HL-60 (cell line): ENCODE results near the gene ITSN1.

ENCODE experiments used
- DNase-seq, 2 experiments: peaks; one replicate each; pipeline ENCODE4 v3.0.0-alpha.2; 2010 to 2020; ENCODE audit warnings: low read depth in 1 of 2, low spot score in 1 of 2
- H3K27ac ChIP-seq: fragments of 250-450 bp; sonication (Bioruptor Pico); replicated peaks from 2 replicates; pipeline ENCODE4 v1.5.1; 2020; ENCODE audit warnings: mild to moderate bottlenecking, moderate library complexity
- H3K27me3 ChIP-seq: fragments of 250-450 bp; sonication (Bioruptor Pico); 2 replicates; pipeline ENCODE4 v1.5.1; 2021; ENCODE audit warnings: mild to moderate bottlenecking, moderate library complexity; ENCODE audit not compliant: insufficient read depth, poor library complexity, severe bottlenecking
- H3K4me3 ChIP-seq: replicated peaks from 2 replicates; pipeline ENCODE4 v1.5.1; 2011; ENCODE audit warnings: mild to moderate bottlenecking, control low read depth, low read length; ENCODE audit not compliant: insufficient read depth
- GABPA ChIP-seq: IDR thresholded peaks from 2 replicates; pipeline ENCODE4 v1.6.1; 2012; ENCODE audit warnings: low read depth
- POLR2AphosphoS5 ChIP-seq: IDR thresholded peaks from 2 replicates; pipeline ENCODE4 v1.6.1; 2012; ENCODE audit warnings: low read depth
- SPI1 ChIP-seq: IDR thresholded peaks from 2 replicates; pipeline ENCODE4 v1.6.1; 2012; ENCODE audit warnings: low read depth, mild to moderate bottlenecking, borderline replicate concordance
- TF ChIP-seq, protein P1 (sequence below): IDR thresholded peaks from one replicate; pipeline ENCODE4 v1.5.1; 2011; ENCODE audit warnings: low read length, control low read depth, inconsistent platforms; ENCODE audit not compliant: insufficient read depth
- TF ChIP-seq, protein P2 (sequence below): IDR thresholded peaks from 2 replicates; pipeline ENCODE4 v1.6.1; 2012; ENCODE audit warnings: low read depth; ENCODE audit not compliant: insufficient replicate concordance

Gene ITSN1

DNA sequence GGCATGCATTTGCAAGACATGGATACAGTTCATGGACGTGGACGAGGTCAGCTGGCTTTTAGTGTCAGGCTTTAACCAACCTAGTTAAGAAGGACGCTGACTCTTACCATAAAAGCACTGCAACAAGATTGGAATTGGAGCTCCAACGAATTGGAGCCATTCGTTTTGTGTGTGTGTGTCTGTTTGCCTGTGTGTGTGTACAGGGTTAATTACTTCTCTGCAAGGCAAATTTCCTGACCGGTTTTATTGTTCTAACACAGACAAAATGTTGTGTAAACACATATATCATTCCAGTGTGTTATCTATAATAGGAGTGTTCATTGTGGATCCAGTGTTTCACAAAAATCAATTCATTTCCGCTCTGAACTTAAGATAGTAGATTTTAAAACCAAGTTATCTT is 7.9 kb downstream of the ITSN1 start:
- DNase-seq: no peak
- TF ChIP-seq POLR2AphosphoS5: no peak
- TF ChIP-seq, protein P1, sequence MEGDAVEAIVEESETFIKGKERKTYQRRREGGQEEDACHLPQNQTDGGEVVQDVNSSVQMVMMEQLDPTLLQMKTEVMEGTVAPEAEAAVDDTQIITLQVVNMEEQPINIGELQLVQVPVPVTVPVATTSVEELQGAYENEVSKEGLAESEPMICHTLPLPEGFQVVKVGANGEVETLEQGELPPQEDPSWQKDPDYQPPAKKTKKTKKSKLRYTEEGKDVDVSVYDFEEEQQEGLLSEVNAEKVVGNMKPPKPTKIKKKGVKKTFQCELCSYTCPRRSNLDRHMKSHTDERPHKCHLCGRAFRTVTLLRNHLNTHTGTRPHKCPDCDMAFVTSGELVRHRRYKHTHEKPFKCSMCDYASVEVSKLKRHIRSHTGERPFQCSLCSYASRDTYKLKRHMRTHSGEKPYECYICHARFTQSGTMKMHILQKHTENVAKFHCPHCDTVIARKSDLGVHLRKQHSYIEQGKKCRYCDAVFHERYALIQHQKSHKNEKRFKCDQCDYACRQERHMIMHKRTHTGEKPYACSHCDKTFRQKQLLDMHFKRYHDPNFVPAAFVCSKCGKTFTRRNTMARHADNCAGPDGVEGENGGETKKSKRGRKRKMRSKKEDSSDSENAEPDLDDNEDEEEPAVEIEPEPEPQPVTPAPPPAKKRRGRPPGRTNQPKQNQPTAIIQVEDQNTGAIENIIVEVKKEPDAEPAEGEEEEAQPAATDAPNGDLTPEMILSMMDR: no peak
- TF ChIP-seq GABPA: no peak
- no peak for TF ChIP-seq SPI1
- TF ChIP-seq, protein P2, sequence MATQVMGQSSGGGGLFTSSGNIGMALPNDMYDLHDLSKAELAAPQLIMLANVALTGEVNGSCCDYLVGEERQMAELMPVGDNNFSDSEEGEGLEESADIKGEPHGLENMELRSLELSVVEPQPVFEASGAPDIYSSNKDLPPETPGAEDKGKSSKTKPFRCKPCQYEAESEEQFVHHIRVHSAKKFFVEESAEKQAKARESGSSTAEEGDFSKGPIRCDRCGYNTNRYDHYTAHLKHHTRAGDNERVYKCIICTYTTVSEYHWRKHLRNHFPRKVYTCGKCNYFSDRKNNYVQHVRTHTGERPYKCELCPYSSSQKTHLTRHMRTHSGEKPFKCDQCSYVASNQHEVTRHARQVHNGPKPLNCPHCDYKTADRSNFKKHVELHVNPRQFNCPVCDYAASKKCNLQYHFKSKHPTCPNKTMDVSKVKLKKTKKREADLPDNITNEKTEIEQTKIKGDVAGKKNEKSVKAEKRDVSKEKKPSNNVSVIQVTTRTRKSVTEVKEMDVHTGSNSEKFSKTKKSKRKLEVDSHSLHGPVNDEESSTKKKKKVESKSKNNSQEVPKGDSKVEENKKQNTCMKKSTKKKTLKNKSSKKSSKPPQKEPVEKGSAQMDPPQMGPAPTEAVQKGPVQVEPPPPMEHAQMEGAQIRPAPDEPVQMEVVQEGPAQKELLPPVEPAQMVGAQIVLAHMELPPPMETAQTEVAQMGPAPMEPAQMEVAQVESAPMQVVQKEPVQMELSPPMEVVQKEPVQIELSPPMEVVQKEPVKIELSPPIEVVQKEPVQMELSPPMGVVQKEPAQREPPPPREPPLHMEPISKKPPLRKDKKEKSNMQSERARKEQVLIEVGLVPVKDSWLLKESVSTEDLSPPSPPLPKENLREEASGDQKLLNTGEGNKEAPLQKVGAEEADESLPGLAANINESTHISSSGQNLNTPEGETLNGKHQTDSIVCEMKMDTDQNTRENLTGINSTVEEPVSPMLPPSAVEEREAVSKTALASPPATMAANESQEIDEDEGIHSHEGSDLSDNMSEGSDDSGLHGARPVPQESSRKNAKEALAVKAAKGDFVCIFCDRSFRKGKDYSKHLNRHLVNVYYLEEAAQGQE: no peak
- no peak overlapping the region for H3K4me3 ChIP-seq
- H3K27ac ChIP-seq: no peak overlapping the region
- no peaks in the 10 kb centered on the region for H3K27me3 ChIP-seq

DNA sequence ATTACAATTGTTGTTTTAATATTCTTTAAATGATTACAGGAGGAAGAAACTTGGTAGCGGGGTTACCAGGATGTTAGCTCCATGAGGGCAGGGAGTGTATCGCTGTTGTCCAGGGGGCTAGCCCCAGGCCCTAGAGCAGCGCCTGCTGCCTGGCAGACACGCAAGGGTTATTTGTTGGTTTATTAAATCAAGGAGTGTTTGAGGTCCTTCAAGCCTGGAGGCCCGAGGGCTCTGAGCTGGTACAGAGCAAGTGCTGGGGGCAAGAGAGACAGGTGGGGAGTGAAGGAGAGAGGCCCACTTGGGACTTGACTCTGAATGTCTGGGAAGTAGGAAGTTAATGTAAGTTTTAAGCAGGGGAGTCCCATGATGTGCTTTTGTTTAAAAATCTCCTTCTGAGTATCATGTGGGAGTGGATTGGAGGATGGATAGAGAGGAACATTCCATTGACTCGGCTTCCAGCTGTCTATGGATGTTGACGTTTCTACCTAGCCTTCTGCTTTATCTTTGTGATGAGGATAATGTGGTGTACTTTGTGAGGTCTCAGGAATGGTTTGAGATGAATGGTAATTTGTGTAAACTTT is 8.7 kb downstream of the ITSN1 start:
- no peaks in the 10 kb centered on the region for H3K27me3 ChIP-seq
- no peak overlapping the region for H3K4me3 ChIP-seq
- H3K27ac ChIP-seq: no peak overlapping the region
- TF ChIP-seq POLR2AphosphoS5: no peak
- TF ChIP-seq GABPA: no peak
- TF ChIP-seq, protein P2: no peak
- TF ChIP-seq, protein P1: no peak
- no peak for TF ChIP-seq SPI1
- DNase-seq: no peak

DNA sequence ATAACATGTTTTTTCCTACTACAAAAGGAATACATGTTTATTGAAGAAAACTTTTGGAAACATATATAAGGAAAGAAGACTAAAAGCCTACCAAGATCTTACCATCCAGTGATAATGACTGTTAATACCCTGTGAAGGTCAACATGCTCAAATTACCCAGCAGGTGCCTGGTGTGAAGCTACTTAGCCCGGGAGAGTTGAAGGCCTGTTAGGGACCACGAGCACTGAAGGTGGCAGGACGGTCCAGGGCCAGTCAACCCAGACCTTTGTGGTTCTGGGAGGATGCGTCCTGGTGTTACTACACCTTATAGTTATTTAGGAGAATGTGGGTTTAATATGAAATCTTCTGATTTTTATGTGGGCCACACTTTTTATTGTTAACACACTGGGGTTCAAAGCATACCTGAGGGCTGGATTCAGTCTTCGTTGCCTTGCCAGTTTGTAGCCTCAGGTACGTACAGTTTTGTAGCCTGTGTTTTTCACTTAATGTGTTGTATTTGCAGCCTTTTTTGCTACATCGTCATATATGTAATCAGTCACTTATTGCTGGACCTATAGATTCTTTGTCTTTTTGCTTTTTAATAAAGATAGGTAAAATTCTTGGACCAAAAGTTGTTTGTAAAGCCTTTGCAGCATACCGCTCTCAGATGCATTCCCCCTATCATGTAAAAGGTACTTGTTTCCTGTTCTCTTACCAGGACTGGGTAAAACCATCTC is 9.8 kb downstream of the ITSN1 start:
- H3K27ac ChIP-seq: no peak overlapping the region
- no peaks in the 10 kb centered on the region for H3K27me3 ChIP-seq
- TF ChIP-seq, protein P1: no peak
- TF ChIP-seq SPI1: no peak
- TF ChIP-seq, protein P2: no peak
- TF ChIP-seq GABPA: no peak
- no peak for TF ChIP-seq POLR2AphosphoS5
- DNase-seq: no peak
- H3K4me3 ChIP-seq: no peak overlapping the region
